ENCODE data around the gene GNB1L.

GNB1L gene

DNA sequence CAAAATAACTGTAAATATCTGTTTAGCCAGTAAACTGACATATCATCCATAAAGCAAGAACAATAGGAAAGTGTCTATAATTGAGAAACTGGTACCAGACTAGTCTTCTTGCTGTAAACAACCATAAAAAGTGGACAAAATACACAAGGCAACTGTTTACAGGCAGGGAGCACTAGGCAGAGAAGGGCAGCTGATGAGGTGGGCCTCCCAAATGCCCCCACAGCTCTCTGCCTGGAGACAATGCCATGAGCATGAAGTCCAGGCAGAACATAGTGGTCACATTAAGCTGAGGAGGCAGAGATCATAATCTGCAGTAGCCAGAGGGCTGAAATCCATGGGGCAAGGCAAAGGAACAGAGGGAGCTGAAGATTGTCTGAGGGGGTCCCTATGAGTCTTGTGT is 63.4 kb downstream of the GNB1L start:
- no peak overlapping the region for H3K4me3 ChIP-seq (ENCODE audit: control insufficient read depth, low read depth, low read length)
- no peak for DNase-seq (ENCODE audit: low read depth)
- TF ChIP-seq, protein P1, sequence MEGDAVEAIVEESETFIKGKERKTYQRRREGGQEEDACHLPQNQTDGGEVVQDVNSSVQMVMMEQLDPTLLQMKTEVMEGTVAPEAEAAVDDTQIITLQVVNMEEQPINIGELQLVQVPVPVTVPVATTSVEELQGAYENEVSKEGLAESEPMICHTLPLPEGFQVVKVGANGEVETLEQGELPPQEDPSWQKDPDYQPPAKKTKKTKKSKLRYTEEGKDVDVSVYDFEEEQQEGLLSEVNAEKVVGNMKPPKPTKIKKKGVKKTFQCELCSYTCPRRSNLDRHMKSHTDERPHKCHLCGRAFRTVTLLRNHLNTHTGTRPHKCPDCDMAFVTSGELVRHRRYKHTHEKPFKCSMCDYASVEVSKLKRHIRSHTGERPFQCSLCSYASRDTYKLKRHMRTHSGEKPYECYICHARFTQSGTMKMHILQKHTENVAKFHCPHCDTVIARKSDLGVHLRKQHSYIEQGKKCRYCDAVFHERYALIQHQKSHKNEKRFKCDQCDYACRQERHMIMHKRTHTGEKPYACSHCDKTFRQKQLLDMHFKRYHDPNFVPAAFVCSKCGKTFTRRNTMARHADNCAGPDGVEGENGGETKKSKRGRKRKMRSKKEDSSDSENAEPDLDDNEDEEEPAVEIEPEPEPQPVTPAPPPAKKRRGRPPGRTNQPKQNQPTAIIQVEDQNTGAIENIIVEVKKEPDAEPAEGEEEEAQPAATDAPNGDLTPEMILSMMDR (IDR thresholded peaks at IDR 0.05; ENCODE audit: control insufficient read depth, insufficient read depth, low read depth, low read length, missing control alignments): no peak

DNA sequence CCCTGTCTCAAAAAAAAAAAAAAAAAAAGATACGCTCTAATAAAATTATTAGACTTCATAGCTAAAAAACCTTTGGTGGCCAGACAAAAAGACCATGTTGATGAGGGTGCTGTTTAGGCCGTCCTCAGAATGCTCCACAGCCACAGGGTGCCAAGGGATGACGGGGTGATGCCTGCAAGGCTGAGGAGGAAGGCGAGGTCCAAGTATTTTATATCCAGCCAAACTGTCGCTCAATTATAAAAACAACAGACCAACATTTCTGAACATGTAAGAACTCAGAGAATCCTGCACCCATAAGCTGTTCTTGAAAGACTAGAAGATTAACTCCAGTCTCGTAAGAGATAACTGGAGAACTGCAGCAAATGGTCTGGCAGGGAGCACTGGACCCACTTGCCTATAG is 64.8 kb downstream of the GNB1L start:
- H3K4me3 ChIP-seq (ENCODE audit: control insufficient read depth, low read depth, low read length): no peak overlapping the region
- TF ChIP-seq, protein P1 (IDR thresholded peaks at IDR 0.05; ENCODE audit: control insufficient read depth, insufficient read depth, low read depth, low read length, missing control alignments): no peak
- DNase-seq (ENCODE audit: low read depth): no peak

DNA sequence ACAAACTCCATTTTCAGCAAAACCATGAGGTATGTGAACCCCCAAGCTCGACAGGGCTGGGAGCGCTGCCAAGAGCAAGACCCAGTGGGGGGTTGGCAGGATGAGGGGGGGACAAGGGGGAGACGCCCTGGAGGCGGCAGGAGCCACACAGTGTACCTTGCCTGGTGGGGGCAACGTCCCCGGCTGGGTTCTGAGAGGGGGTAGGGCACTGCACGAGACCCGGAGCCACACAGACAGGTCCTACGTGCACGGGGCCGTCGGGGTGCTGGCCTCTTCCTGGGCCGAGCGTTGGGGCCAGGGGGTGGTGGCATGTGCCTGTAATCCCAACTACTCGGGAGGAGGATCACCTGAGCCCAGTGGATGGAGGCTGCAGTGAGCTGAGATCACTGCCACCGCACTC is 65.3 kb downstream of the GNB1L start:
- no peak for DNase-seq (ENCODE audit: low read depth)
- TF ChIP-seq, protein P1 (IDR thresholded peaks at IDR 0.05; ENCODE audit: control insufficient read depth, insufficient read depth, low read depth, low read length, missing control alignments): no peak

DNA sequence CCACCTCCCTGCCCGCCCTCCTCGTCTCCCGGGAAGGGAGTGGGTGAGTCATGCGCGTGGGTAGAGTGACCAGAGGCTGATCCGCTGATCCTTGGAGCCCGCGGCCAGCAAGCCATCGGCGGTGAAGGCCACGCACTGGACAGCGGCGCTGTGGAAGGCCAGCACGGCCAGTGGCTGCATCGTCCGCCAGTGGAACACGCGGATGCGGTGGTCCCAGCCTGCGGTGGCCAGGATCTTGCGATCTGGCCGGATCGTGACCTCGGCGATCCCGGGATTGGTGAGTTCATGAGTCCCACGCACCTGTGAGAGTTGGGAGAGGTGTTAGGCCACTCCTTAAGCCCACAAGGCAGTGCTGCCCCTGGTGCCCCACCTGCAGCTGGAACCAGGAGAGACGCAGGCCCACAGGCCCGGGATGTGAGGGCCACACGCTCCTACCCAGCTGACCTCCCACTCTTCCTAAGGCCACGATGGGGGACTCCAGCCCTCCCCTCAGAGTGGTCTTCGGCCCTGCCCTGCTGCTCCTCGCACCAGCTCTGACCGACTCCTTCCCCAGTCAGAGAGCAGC is 65.9 kb downstream of the GNB1L start:
- no peak for DNase-seq (ENCODE audit: low read depth)
- TF ChIP-seq, protein P1 (IDR thresholded peaks at IDR 0.05; ENCODE audit: control insufficient read depth, insufficient read depth, low read depth, low read length, missing control alignments): no peak

More for the DNA sequence above, 65.3 kb downstream of the GNB1L start:
- no peak overlapping the region for H3K4me3 ChIP-seq (ENCODE audit: control insufficient read depth, low read depth, low read length)

DNA sequence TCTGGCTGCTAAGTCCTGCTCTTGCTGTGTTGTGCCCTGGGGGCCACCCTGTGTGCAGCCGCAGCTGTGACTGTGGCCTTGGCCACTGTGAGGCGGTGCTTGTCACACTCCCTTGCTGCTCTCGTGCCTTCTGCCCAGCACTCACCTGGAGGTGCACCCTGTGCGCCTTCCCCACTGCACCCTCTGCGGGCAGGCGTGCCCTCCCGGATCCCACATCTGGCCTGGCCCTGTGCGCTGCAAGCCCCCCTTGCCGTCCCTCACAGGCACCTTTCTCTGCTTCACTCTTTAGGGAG is 66.9 kb downstream of the GNB1L start:
- no peak for DNase-seq (ENCODE audit: low read depth)
- H3K4me3 ChIP-seq (ENCODE audit: control insufficient read depth, low read depth, low read length): no peak overlapping the region
- TF ChIP-seq, protein P1 (IDR thresholded peaks at IDR 0.05; ENCODE audit: control insufficient read depth, insufficient read depth, low read depth, low read length, missing control alignments): no peak

More for the DNA sequence above, 65.9 kb downstream of the GNB1L start:
- no peak overlapping the region for H3K4me3 ChIP-seq (ENCODE audit: control insufficient read depth, low read depth, low read length)

DNA sequence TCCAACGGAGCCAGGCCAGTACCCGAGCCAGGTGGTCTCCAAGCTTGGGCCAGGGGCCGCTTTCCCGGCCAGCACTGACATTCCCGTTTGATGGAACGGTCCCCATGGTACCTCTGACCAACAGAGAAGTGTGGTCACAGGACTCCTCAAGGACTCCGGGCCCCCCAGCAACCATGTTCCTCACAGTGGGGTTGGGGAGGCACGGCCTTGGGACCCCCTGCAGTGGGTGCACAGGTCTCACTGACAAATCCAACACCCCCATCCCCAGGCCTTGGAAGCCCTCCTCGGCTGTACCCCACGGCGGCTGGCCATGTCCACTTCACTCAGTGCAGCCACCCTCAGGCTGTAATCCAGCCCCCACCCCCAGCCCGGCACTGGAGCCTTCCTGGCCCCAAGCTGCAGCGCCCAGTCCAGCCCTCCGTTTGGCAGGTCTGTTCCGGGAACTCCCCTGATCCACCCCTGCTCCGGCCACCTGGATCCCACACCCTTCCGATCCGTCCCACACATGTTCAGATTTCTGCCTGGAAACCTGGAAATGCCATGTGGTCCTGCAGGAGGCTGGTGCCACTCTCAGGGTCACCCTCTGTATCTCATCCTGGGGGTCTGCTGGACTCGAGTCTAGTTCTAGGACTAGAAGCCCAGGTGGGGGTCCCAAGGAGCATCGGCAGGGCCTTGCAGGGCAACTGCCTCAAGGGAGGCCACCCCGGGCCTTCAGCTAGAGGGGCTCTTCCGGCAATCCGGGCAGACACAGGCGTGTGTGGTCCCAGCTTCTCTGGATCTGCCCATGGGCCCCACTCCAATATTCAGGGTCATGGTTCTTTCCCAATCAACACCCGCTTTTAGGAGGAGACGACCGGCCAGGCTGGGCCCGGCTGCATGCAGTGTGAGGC is 67.5 kb downstream of the GNB1L start:
- TF ChIP-seq, protein P1 (IDR thresholded peaks at IDR 0.05; ENCODE audit: control insufficient read depth, insufficient read depth, low read depth, low read length, missing control alignments): no peak
- no peak overlapping the region for H3K4me3 ChIP-seq (ENCODE audit: control insufficient read depth, low read depth, low read length)
- DNase-seq (ENCODE audit: low read depth): no peak
